ENCODE measurements around the gene NFKB2.

GRCh38 chr10:102368077-102368476, 27.4 kb upstream of the NFKB2 start:
- TF ChIP-seq ZFP30 (CRISPR knock-in tag; IDR thresholded peaks at IDR 0.05) (no peak), ZC3H10 (CRISPR knock-in tag; IDR thresholded peaks at IDR 0.05) (no peak), ZNF8 (CRISPR knock-in tag; IDR thresholded peaks at IDR 0.05) (no peak), OSR1 (CRISPR knock-in tag; IDR thresholded peaks at IDR 0.05) (no peak), RARB (CRISPR knock-in tag; IDR thresholded peaks at IDR 0.05) (no peak), TOX (CRISPR knock-in tag; IDR thresholded peaks at IDR 0.05; ENCODE audit: borderline replicate concordance) (no peak)
- TF ChIP-seq, protein P1, sequence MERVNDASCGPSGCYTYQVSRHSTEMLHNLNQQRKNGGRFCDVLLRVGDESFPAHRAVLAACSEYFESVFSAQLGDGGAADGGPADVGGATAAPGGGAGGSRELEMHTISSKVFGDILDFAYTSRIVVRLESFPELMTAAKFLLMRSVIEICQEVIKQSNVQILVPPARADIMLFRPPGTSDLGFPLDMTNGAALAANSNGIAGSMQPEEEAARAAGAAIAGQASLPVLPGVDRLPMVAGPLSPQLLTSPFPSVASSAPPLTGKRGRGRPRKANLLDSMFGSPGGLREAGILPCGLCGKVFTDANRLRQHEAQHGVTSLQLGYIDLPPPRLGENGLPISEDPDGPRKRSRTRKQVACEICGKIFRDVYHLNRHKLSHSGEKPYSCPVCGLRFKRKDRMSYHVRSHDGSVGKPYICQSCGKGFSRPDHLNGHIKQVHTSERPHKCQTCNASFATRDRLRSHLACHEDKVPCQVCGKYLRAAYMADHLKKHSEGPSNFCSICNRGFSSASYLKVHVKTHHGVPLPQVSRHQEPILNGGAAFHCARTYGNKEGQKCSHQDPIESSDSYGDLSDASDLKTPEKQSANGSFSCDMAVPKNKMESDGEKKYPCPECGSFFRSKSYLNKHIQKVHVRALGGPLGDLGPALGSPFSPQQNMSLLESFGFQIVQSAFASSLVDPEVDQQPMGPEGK (CRISPR knock-in tag; IDR thresholded peaks at IDR 0.05; ENCODE audit: borderline replicate concordance), result no peak
- TF ChIP-seq, protein P2, sequence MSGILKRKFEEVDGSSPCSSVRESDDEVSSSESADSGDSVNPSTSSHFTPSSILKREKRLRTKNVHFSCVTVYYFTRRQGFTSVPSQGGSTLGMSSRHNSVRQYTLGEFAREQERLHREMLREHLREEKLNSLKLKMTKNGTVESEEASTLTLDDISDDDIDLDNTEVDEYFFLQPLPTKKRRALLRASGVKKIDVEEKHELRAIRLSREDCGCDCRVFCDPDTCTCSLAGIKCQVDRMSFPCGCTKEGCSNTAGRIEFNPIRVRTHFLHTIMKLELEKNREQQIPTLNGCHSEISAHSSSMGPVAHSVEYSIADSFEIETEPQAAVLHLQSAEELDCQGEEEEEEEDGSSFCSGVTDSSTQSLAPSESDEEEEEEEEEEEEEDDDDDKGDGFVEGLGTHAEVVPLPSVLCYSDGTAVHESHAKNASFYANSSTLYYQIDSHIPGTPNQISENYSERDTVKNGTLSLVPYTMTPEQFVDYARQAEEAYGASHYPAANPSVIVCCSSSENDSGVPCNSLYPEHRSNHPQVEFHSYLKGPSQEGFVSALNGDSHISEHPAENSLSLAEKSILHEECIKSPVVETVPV (CRISPR knock-in tag; IDR thresholded peaks at IDR 0.05), result no peak

Measured in SK-N-SH treated with all-trans-retinoic acid at 6 μM for 48 hours (cell line).